Measurements from ENCODE around the gene TMED8. TPM values are rescaled to one million over a fixed set of nuclear protein-coding genes. Genes with fewer than 3 reads are reported as not detected.

Gene TMED8
- total RNA-seq, 1 donor, result 12.5 TPM

DNA sequence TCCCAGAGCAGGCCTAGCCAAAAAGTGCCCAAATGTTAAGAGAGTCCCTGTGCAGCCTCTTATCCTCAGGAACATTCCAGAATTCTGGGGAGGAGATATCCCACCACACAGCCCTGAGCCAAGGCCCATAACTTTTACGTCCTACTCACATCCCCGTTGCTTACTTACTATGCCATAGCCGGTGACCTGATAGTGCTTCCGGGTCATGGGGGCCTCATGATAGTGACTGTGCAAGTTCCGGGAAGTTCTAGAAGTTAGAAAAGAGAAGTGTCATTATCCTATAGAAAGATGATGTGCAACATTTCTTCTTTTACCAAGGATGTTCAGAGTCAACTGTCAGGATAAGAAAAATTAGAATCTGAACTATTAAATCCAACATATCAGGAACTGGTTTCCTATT, 90.3 kb downstream of the TMED8 start:
- no peak for TF ChIP-seq CTCF (IDR thresholded peaks at IDR 0.05; ENCODE audit: insufficient read depth, low read depth, low read length)
- DNase-seq (ENCODE audit: low read depth), result no peak
- H3K4me3 ChIP-seq (ENCODE audit: low read depth, low read length), result no peak overlapping the region

Other genes with a start within 250 kb of the TMED8 start
- gene ZDHHC22, start 235.3 kb downstream of the TMED8 start, total RNA-seq, result not detected in 2 replicates
- under 0.01 TPM in 1 of 2 replicates, not detected in the other for gene TMEM63C, start 195.3 kb downstream of the TMED8 start, total RNA-seq
- gene NGB, start 105.9 kb downstream of the TMED8 start, total RNA-seq, result not detected in 2 replicates
- gene POMT2, start 56.2 kb downstream of the TMED8 start, total RNA-seq, result 17.7 and 18.1 TPM in 2 replicates
- 22.0 and 37.4 TPM in 2 replicates for gene GSTZ1, start 56.1 kb downstream of the TMED8 start, total RNA-seq
- 1.3 and 1.6 TPM in 2 replicates for gene SAMD15, start 285 bp upstream of the TMED8 start, total RNA-seq
- under 0.01 TPM in 2 replicates for gene NOXRED1, start 46.4 kb upstream of the TMED8 start, total RNA-seq
- 20.3 and 29.8 TPM in 2 replicates for gene VIPAS39, start 80.5 kb upstream of the TMED8 start, total RNA-seq
- 57.0 and 88.9 TPM in 2 replicates for gene AHSA1, start 81.0 kb upstream of the TMED8 start, total RNA-seq
- under 0.01 TPM in 1 of 2 replicates, not detected in the other for gene ISM2, start 121.7 kb upstream of the TMED8 start, total RNA-seq
- gene SPTLC2, start 239.5 kb upstream of the TMED8 start, total RNA-seq, result 38.3 and 48.4 TPM in 2 replicates

All from fibroblast of villous mesenchyme (primary cell).